ENCODE results near the gene KIAA1217.
"Not testable (repeated sequence)": the region's sequence is repeated elsewhere in the genome, so short reads cannot be mapped to it uniquely, and the experiment has no call there.

The KIAA1217 gene

GRCh38 chr10:24333736-24334135 lies 124.8 kb downstream of the KIAA1217 start:
- Histone ChIP-seq H3K4me3 (IDR thresholded peaks at IDR 0.05; ENCODE audit: insufficient read depth, low read depth, low read length) (no peak overlapping the region), H3K27me3 (ENCODE audit: insufficient read depth, low read depth) (no peaks in the 10 kb centered on the region), H3K79me2 (ENCODE audit: insufficient read depth, low read depth) (no peaks in the 10 kb centered on the region), H3K27ac (no peak overlapping the region), H4K20me1 (ENCODE audit: insufficient read depth) (no peaks in the 10 kb centered on the region), H3K4me2 (no peak overlapping the region), H2AFZ (ENCODE audit: low read depth) (no peak overlapping the region), H3K9ac (no peak overlapping the region), H3K4me1 (ENCODE audit: low read depth, poor library complexity, severe bottlenecking) (no peaks in the 10 kb centered on the region), H3K36me3 (ENCODE audit: insufficient read depth) (no peaks in the 10 kb centered on the region)
- no peak for TF ChIP-seq CTCF (conservative IDR thresholded peaks at IDR 0.05; ENCODE audit: low read depth, low read length)

- Histone ChIP-seq H3K9ac (no peak overlapping the region), H3K27me3 (ENCODE audit: insufficient read depth, low read depth) (no peaks in the 10 kb centered on the region), H4K20me1 (ENCODE audit: insufficient read depth) (no peaks in the 10 kb centered on the region), H3K79me2 (ENCODE audit: insufficient read depth, low read depth) (no peaks in the 10 kb centered on the region), H3K4me3 (IDR thresholded peaks at IDR 0.05; ENCODE audit: insufficient read depth, low read depth, low read length) (no peak overlapping the region), H3K4me1 (ENCODE audit: low read depth, poor library complexity, severe bottlenecking) (no peaks in the 10 kb centered on the region), H3K27ac (no peak overlapping the region), H3K4me2 (no peak overlapping the region), H3K36me3 (ENCODE audit: insufficient read depth) (no peaks in the 10 kb centered on the region), H2AFZ (ENCODE audit: low read depth) (no peak overlapping the region)
- TF ChIP-seq CTCF (conservative IDR thresholded peaks at IDR 0.05; ENCODE audit: low read depth, low read length), result no peak
Measured at GRCh38 chr10:24334279-24334939, 125.5 kb downstream of the KIAA1217 start.

GRCh38 chr10:24337723-24338122 lies 128.8 kb downstream of the KIAA1217 start:
- not testable (repeated sequence) for H3K4me1 ChIP-seq (ENCODE audit: low read depth, poor library complexity, severe bottlenecking); H4K20me1 ChIP-seq (ENCODE audit: insufficient read depth); H3K4me2 ChIP-seq; H3K27me3 ChIP-seq (ENCODE audit: insufficient read depth, low read depth); H2AFZ ChIP-seq (ENCODE audit: low read depth); H3K4me3 ChIP-seq (IDR thresholded peaks at IDR 0.05; ENCODE audit: insufficient read depth, low read depth, low read length); H3K36me3 ChIP-seq (ENCODE audit: insufficient read depth); H3K9ac ChIP-seq; H3K79me2 ChIP-seq (ENCODE audit: insufficient read depth, low read depth); H3K27ac ChIP-seq

GRCh38 chr10:24339387-24339786 lies 130.4 kb downstream of the KIAA1217 start:
- Histone ChIP-seq H3K36me3 (ENCODE audit: insufficient read depth) (no peaks in the 10 kb centered on the region), H3K27me3 (ENCODE audit: insufficient read depth, low read depth) (no peaks in the 10 kb centered on the region), H3K4me2 (no peak overlapping the region), H3K4me1 (ENCODE audit: low read depth, poor library complexity, severe bottlenecking) (no peaks in the 10 kb centered on the region), H4K20me1 (ENCODE audit: insufficient read depth) (no peaks in the 10 kb centered on the region), H3K4me3 (IDR thresholded peaks at IDR 0.05; ENCODE audit: insufficient read depth, low read depth, low read length) (no peak overlapping the region), H3K9ac (no peak overlapping the region), H3K79me2 (ENCODE audit: insufficient read depth, low read depth) (no peaks in the 10 kb centered on the region), H2AFZ (ENCODE audit: low read depth) (no peak overlapping the region), H3K27ac (no peak overlapping the region)
- no peak for TF ChIP-seq CTCF (conservative IDR thresholded peaks at IDR 0.05; ENCODE audit: low read depth, low read length)

GRCh38 chr10:24340446-24340845 lies 131.5 kb downstream of the KIAA1217 start:
- H2AFZ ChIP-seq (ENCODE audit: low read depth), result no peak overlapping the region

More at GRCh38 chr10:24340446-24340845, 131.5 kb downstream of the KIAA1217 start:
- Histone ChIP-seq H3K4me1 (ENCODE audit: low read depth, poor library complexity, severe bottlenecking) (no peaks in the 10 kb centered on the region), H3K4me2 (no peak overlapping the region), H3K9ac (no peak overlapping the region), H3K36me3 (ENCODE audit: insufficient read depth) (no peaks in the 10 kb centered on the region), H3K27me3 (ENCODE audit: insufficient read depth, low read depth) (no peaks in the 10 kb centered on the region), H3K27ac (no peak overlapping the region), H3K79me2 (ENCODE audit: insufficient read depth, low read depth) (no peaks in the 10 kb centered on the region), H3K4me3 (IDR thresholded peaks at IDR 0.05; ENCODE audit: insufficient read depth, low read depth, low read length) (no peak overlapping the region), H4K20me1 (ENCODE audit: insufficient read depth) (no peaks in the 10 kb centered on the region)
- no peak for TF ChIP-seq CTCF (conservative IDR thresholded peaks at IDR 0.05; ENCODE audit: low read depth, low read length)

Measured in KMS-11 (cell line).